HFFc6 (cell line): ENCODE data around the gene APCDD1. TPM values are rescaled to one million over a fixed set of nuclear protein-coding genes. Genes with fewer than 3 reads are reported as not detected.

Experiments used
- DNase-seq: peaks from one replicate; pipeline ENCODE4 v3.0.0-alpha.2; 2018
- H3K27ac Mint-ChIP-seq: 2 replicates; pipeline ENCODE4 v1.8.0; 2020; ENCODE audit warnings: mild to moderate bottlenecking, mixed read lengths
- H3K27me3 Mint-ChIP-seq: 2 replicates; pipeline ENCODE4 v1.8.0; 2021; ENCODE audit warnings: mild to moderate bottlenecking, moderate library complexity, mixed read lengths; ENCODE audit not compliant: insufficient read depth
- H3K36me3 Mint-ChIP-seq: 2 replicates; pipeline ENCODE4 v1.8.0; 2021; ENCODE audit warnings: low read depth, mixed read lengths
- H3K4me1 Mint-ChIP-seq: 2 replicates; pipeline ENCODE4 v1.8.0; 2020; ENCODE audit warnings: low read depth, mixed read lengths
- H3K4me3 Mint-ChIP-seq: 2 replicates; pipeline ENCODE4 v1.8.0; 2020; ENCODE audit warnings: mild to moderate bottlenecking, moderate library complexity, mixed read lengths
- H3K9me3 Mint-ChIP-seq: 2 replicates; pipeline ENCODE4 v1.8.0; 2020; ENCODE audit warnings: mild to moderate bottlenecking, mixed read lengths
- total RNA-seq, 6 experiments: library from RNA; stranded (reverse); fragmentation: NEBNext Ultra II Directional; extraction: Animal tissue kit (Norgen Biotek cat#: 25700); gene quantifications; 2 replicates in 1 of 6; 3 replicates in 5 of 6; pipeline ENCODE4 v1.2.3, GENCODE V29; 2021
- TF ChIP-seq, protein P1 (sequence below): fragments of 200-600 bp; sonication (generic); IDR thresholded peaks from 2 replicates; pipeline ENCODE4 v1.5.0; 2021; ENCODE audit warnings: antibody characterized with exemption, mild to moderate bottlenecking

The APCDD1 gene
- total RNA-seq, 6 experiments from 2014 or later = 0.12 TPM; not detected in 5

DNA sequence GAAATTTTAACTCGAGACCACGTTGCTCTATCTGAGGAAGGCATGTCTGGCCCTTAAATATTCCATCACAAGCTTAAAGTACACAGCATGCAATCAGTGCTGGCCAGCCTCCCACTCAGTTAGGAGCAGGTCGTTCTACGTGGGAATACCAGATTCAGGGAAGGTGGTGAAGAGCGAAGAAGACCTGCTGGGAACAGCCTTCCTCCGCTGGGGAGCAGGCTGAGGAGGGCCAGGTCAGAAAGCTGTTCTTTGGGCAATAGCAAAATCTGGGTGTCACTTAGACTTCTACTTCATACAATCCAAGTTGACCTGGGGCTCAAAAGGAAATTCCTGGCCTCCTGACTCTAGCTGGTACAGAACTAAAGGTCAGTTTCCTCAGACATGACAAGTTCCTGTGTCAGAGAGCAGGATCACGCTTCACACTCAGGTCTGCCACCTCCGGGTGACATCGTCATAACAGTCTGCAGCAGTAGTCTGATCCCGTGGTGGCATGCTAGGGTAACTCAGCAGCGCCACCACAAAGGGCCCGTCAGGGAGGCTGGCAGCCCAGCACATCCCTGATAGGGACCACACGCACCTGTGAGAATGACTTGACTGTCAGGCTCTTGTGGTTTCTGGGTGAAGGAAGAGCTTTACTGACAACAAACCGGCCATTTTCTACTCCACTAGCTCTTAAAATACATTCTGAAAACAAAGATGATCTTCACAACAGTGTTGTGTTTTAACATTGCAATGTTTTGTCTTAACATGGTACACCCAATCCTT lies 36.1 kb downstream of the APCDD1 start:
- no peaks in the 10 kb centered on the region for H3K36me3 Mint-ChIP-seq
- no peak for DNase-seq
- H3K4me3 Mint-ChIP-seq = no peak overlapping the region
- no peaks in the 10 kb centered on the region for H3K9me3 Mint-ChIP-seq
- H3K27ac Mint-ChIP-seq = no peak overlapping the region
- no peaks in the 10 kb centered on the region for H3K4me1 Mint-ChIP-seq
- TF ChIP-seq, protein P1, sequence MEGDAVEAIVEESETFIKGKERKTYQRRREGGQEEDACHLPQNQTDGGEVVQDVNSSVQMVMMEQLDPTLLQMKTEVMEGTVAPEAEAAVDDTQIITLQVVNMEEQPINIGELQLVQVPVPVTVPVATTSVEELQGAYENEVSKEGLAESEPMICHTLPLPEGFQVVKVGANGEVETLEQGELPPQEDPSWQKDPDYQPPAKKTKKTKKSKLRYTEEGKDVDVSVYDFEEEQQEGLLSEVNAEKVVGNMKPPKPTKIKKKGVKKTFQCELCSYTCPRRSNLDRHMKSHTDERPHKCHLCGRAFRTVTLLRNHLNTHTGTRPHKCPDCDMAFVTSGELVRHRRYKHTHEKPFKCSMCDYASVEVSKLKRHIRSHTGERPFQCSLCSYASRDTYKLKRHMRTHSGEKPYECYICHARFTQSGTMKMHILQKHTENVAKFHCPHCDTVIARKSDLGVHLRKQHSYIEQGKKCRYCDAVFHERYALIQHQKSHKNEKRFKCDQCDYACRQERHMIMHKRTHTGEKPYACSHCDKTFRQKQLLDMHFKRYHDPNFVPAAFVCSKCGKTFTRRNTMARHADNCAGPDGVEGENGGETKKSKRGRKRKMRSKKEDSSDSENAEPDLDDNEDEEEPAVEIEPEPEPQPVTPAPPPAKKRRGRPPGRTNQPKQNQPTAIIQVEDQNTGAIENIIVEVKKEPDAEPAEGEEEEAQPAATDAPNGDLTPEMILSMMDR = no peak
- H3K27me3 Mint-ChIP-seq = peaks cover 26% of the 10 kb centered on the region

DNA sequence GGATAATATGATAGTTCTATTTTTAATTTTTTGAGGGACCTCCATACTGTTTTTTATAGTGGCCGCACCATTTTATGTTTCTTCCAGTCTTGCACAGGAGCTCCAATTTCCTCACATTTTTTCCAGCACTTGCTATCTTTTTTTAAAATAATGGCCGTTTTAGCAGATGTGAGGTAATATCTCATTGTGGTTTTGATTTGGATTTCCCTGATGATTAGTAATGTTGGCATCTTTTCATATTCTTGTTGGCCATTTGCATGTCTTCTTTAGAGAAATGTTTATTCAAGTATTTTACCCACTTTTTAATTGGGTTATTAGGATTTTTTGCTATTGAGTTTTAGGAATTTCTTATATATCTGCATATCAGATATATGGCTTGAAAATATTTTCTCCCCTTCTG lies 41.5 kb downstream of the APCDD1 start:
- Mint-ChIP-seq H3K36me3 (no peaks in the 10 kb centered on the region), H3K4me3 (no peak overlapping the region), H3K9me3 (no peaks in the 10 kb centered on the region), H3K27ac (no peak overlapping the region), H3K27me3 (peaks cover 16% of the 10 kb centered on the region), H3K4me1 (no peaks in the 10 kb centered on the region)
- TF ChIP-seq, protein P1 = no peak
- no peak for DNase-seq

DNA sequence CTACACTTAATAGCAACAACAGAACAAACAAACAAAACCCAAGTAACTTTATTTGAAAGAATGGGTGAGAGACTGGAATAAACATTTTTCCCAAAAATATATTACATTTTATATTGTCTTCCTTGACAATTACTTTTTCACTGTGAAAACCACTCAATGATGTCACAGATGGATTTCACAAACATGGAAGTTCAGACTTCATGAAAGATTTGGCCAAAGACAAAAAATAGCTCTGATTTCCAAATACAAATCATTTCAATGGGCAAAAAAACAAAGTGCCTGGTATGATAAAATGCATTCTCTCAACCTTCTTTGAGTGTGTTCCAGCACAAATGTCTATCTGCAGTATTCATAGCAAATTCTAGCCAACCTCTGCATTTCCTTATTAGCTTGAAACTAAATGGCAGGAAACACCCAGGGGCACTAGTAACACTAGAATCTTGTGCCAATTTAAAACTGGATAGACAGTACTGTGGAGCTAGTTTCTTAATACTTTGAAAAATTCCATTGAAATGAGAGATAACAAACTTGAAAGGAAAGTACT lies 42.8 kb downstream of the APCDD1 start:
- Mint-ChIP-seq H3K27me3 (peaks cover 15% of the 10 kb centered on the region), H3K36me3 (no peaks in the 10 kb centered on the region), H3K4me3 (no peak overlapping the region), H3K27ac (no peak overlapping the region), H3K9me3 (no peaks in the 10 kb centered on the region), H3K4me1 (no peaks in the 10 kb centered on the region)
- TF ChIP-seq, protein P1 = no peak
- DNase-seq = no peak

DNA sequence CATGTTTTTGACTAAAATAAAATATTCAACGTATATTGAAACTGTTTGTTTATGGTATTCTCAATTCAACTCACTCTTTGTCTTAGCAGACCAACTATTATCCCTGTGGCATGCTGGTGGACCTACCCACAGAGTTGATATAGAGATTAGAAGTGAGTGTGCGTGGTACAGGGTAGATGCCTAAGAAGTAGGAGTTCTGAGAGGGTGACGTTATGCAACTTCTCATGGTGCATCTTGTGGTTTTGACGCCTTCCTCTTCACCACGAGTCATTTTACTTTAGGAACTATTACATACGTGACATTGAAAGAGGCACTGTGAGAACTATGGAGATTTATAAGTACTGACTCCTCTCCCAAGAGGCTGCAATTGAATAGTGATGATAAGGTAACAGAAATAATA lies 44.8 kb downstream of the APCDD1 start:
- DNase-seq = no peak
- Mint-ChIP-seq H3K27ac (no peak overlapping the region), H3K9me3 (no peaks in the 10 kb centered on the region), H3K27me3 (peaks cover 6% of the 10 kb centered on the region), H3K4me1 (no peaks in the 10 kb centered on the region), H3K4me3 (no peak overlapping the region), H3K36me3 (no peaks in the 10 kb centered on the region)
- TF ChIP-seq, protein P1 = no peak

DNA sequence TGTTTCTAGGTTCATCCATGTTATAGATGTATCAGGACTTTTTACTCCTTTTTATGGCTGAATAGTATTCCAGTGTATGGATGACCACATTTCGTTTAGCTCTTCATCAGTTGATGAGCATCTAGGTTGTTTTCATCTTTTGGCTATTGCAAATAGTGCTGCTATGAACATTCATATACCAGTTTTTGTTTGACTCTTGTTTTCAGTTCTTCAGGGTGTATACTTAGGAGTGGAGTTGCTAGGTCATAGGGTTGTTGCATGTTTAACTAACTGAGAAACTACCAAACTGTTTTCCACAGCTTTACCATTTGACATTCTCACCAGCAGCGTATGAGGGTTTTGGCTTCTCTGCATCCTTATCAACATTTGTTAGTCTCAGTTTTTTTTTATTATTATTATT lies 45.6 kb downstream of the APCDD1 start:
- peaks cover 6% of the 10 kb centered on the region for H3K9me3 Mint-ChIP-seq
- H3K4me3 Mint-ChIP-seq = no peak overlapping the region
- H3K27me3 Mint-ChIP-seq = no peaks in the 10 kb centered on the region; the same call in none of the 2 replicates
- TF ChIP-seq, protein P1 = no peak
- peaks cover 4% of the 10 kb centered on the region; the same call in 1 of the 2 replicates for H3K36me3 Mint-ChIP-seq
- no peaks in the 10 kb centered on the region for H3K4me1 Mint-ChIP-seq
- DNase-seq = no peak
- no peak overlapping the region for H3K27ac Mint-ChIP-seq
